ENCODE results near the gene CDH23. TPM values are rescaled to one million over a fixed set of nuclear protein-coding genes. Genes with fewer than 3 reads are reported as not detected.
A peak's percentile ranks its signal among the peaks of the same experiment; 100 is the strongest.

Gene CDH23
- total RNA-seq, 1 donor from 2014 or later: not detected

- Histone ChIP-seq H3K4me3 (ENCODE audit: low read depth, low read length) (no peak overlapping the region), H3K27me3 (ENCODE audit: control insufficient read depth, insufficient read depth, low read length) (no peaks in the 10 kb centered on the region), H3K36me3 (ENCODE audit: control insufficient read depth, insufficient read depth, low read length) (no peaks in the 10 kb centered on the region)
- FAIRE-seq (no peak), DNase-seq (ENCODE audit: low read depth) (peak; percentile 19)
- peak; percentile 97 for TF ChIP-seq CTCF (IDR thresholded peaks at IDR 0.05; ENCODE audit: insufficient read depth, low read length, severe bottlenecking)
These were observed 12.6 kb upstream of the CDH23 start for GRCh38 chr10:71383972-71384687.

GRCh38 chr10:71388171-71388570 is 8.5 kb upstream of the CDH23 start:
- Histone ChIP-seq H3K4me3 (ENCODE audit: low read depth, low read length) (no peak overlapping the region), H3K27me3 (ENCODE audit: control insufficient read depth, insufficient read depth, low read length) (peaks cover 10% of the 10 kb centered on the region), H3K36me3 (ENCODE audit: control insufficient read depth, insufficient read depth, low read length) (no peaks in the 10 kb centered on the region)
- DNase-seq (ENCODE audit: low read depth) (no peak), FAIRE-seq (no peak)
- no peak for TF ChIP-seq CTCF (IDR thresholded peaks at IDR 0.05; ENCODE audit: insufficient read depth, low read length, severe bottlenecking)

- H3K4me3 ChIP-seq (ENCODE audit: low read depth, low read length): no peak overlapping the region
- no peak for DNase-seq (ENCODE audit: low read depth)
- TF ChIP-seq CTCF (IDR thresholded peaks at IDR 0.05; ENCODE audit: insufficient read depth, low read length, severe bottlenecking): no peak
- no peak for FAIRE-seq
- H3K27me3 ChIP-seq (ENCODE audit: control insufficient read depth, insufficient read depth, low read length): peaks cover 12% of the 10 kb centered on the region
- no peaks in the 10 kb centered on the region for H3K36me3 ChIP-seq (ENCODE audit: control insufficient read depth, insufficient read depth, low read length)
These were observed 8.0 kb upstream of the CDH23 start for GRCh38 chr10:71388583-71389310.

- Histone ChIP-seq H3K27me3 (ENCODE audit: control insufficient read depth, insufficient read depth, low read length) (peaks cover 12% of the 10 kb centered on the region), H3K4me3 (ENCODE audit: low read depth, low read length) (no peak overlapping the region), H3K36me3 (ENCODE audit: control insufficient read depth, insufficient read depth, low read length) (no peaks in the 10 kb centered on the region)
- TF ChIP-seq CTCF (IDR thresholded peaks at IDR 0.05; ENCODE audit: insufficient read depth, low read length, severe bottlenecking): no peak
- no peak for FAIRE-seq
- DNase-seq (ENCODE audit: low read depth): no peak
These were observed 6.8 kb upstream of the CDH23 start for GRCh38 chr10:71389768-71390460.

- peaks cover 12% of the 10 kb centered on the region for H3K27me3 ChIP-seq (ENCODE audit: control insufficient read depth, insufficient read depth, low read length)
These were observed 6.3 kb upstream of the CDH23 start for GRCh38 chr10:71390461-71390835.

More at GRCh38 chr10:71390461-71390835, 6.3 kb upstream of the CDH23 start:
- DNase-seq (ENCODE audit: low read depth) (no peak), FAIRE-seq (no peak)
- Histone ChIP-seq H3K4me3 (ENCODE audit: low read depth, low read length) (no peak overlapping the region), H3K36me3 (ENCODE audit: control insufficient read depth, insufficient read depth, low read length) (no peaks in the 10 kb centered on the region)
- TF ChIP-seq CTCF (IDR thresholded peaks at IDR 0.05; ENCODE audit: insufficient read depth, low read length, severe bottlenecking): no peak
